BJ (cell line): ENCODE results near the gene DNER. TPM values are rescaled to one million over a fixed set of nuclear protein-coding genes. Genes with fewer than 3 reads are reported as not detected.

Experiments
- CTCF ChIA-PET: fragments of 350-600 bp; formaldehyde crosslinking; extraction: SDS; loops from one replicate; lab custom pipeline; 2021; ENCODE audit warnings: antibody characterized with exemption, inconsistent platforms; lab: Yijun Ruan, JAX
- POLR2A ChIA-PET: fragments of 300-600 bp; sonication (Branson Sonifier 250); formaldehyde crosslinking; extraction: SDS; loops from one replicate; lab custom pipeline; 2021; ENCODE audit warnings: antibody characterized with exemption; lab: Charles Lee
- DNase-seq: peaks from one replicate; pipeline ENCODE4 v3.0.0-alpha.2; 2011; ENCODE audit warnings: low read depth
- H3K27me3 ChIP-seq: 2 replicates; pipeline ENCODE4 v1.6.0; 2011; ENCODE audit warnings: low read length; ENCODE audit not compliant: control insufficient read depth, insufficient read depth
- H3K36me3 ChIP-seq: 2 replicates; pipeline ENCODE4 v1.5.1; 2011; ENCODE audit warnings: low read length; ENCODE audit not compliant: control insufficient read depth, insufficient read depth
- H3K4me3 ChIP-seq: 2 replicates; pipeline ENCODE4 v1.5.1; 2011; ENCODE audit warnings: low read depth, mild to moderate bottlenecking, control low read depth, low read length
- polyA plus RNA-seq: library from polyadenylated mRNA; depleted of rRNA; stranded (reverse); fragments of >200 nt; gene quantifications from 2 replicates; pipeline ENCODE4 v1.2.3, GENCODE V29; 2011
- TF ChIP-seq, protein P1 (sequence below): IDR thresholded peaks from 2 replicates; pipeline ENCODE4 v1.5.1; 2011; ENCODE audit warnings: low read depth, mild to moderate bottlenecking, control low read depth, inconsistent platforms, low read length, moderate library complexity; ENCODE audit not compliant: insufficient read depth

Gene DNER
- polyA plus RNA-seq, 1 experiment = 0.02 TPM

- POLR2A ChIA-PET = no interaction called here
- DNase-seq = no peak
- TF ChIP-seq, protein P1, sequence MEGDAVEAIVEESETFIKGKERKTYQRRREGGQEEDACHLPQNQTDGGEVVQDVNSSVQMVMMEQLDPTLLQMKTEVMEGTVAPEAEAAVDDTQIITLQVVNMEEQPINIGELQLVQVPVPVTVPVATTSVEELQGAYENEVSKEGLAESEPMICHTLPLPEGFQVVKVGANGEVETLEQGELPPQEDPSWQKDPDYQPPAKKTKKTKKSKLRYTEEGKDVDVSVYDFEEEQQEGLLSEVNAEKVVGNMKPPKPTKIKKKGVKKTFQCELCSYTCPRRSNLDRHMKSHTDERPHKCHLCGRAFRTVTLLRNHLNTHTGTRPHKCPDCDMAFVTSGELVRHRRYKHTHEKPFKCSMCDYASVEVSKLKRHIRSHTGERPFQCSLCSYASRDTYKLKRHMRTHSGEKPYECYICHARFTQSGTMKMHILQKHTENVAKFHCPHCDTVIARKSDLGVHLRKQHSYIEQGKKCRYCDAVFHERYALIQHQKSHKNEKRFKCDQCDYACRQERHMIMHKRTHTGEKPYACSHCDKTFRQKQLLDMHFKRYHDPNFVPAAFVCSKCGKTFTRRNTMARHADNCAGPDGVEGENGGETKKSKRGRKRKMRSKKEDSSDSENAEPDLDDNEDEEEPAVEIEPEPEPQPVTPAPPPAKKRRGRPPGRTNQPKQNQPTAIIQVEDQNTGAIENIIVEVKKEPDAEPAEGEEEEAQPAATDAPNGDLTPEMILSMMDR = no peak
- Histone ChIP-seq H3K4me3 (no peak overlapping the region), H3K27me3 (peaks cover 3% of the 10 kb centered on the region; the same call in 1 of the 2 replicates), H3K36me3 (no peaks in the 10 kb centered on the region)
- CTCF ChIA-PET = interaction anchor here (0.9 to 3.7 kb wide), 12 partner anchors 59 to 1696 kb away, joined by 3 to 68 read pairs (median 8); no protein-coding TSS in a partner anchor
Measured at GRCh38 chr2:229586012-229586411, 128.3 kb downstream of the DNER start.

- TF ChIP-seq, protein P1 = no peak
- no peak for DNase-seq
- H3K36me3 ChIP-seq = no peaks in the 10 kb centered on the region
- POLR2A ChIA-PET = no interaction called here
- CTCF ChIA-PET = interaction anchor here (1.1 to 1.6 kb wide), 2 partner anchors 127 to 151 kb away, joined by 3 to 8 read pairs; no protein-coding TSS in a partner anchor
- H3K27me3 ChIP-seq = no peaks in the 10 kb centered on the region
- H3K4me3 ChIP-seq = no peak overlapping the region
Measured at GRCh38 chr2:229582151-229582550, 132.2 kb downstream of the DNER start.

DNA sequence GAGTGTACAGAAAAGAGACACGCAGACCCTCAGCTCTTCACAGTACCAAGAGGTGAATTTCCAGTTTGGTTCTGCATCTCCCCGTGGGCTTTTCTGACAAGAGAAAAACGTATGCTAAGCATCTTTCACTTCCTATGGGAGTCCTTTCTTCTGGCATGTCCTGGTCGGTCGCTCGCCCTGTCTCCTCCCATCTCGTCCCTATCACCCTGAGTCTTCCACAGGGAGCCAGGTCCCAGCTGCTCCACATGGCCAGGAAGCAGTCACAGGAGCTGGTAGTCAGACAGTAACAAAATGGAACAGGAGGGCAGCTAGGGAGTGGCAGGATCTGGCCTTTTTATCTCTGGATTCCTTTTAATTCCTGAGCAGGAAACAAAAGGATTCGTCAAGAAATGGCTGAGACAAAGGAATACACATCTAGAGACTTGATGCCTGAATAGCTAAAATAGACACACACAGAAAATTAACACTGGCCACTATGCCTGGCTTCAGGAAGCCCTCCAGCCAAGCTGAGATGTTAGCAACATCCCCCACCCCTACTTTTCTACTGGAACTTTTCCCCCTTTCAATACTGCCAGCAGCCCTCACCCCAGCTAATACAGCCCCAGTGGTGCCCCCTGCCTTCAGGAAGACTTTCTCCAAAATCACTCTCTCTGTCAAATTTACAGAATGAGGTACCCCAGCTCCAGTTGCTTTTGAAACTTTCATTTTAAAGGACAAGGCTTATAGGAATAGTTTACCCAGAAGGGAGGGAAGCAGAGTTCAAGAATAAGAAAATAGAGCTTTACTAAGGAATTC is 136.1 kb downstream of the DNER start:
- TF ChIP-seq, protein P1 = no peak
- Histone ChIP-seq H3K36me3 (no peaks in the 10 kb centered on the region), H3K27me3 (no peaks in the 10 kb centered on the region), H3K4me3 (no peak overlapping the region)
- ChIA-PET POLR2A (no interaction called here), CTCF (interaction anchor here (0.5 to 3.6 kb wide), 5 partner anchors 9 to 897 kb away, joined by 3 to 16 read pairs (median 3); no protein-coding TSS in a partner anchor)
- no peak for DNase-seq

DNA sequence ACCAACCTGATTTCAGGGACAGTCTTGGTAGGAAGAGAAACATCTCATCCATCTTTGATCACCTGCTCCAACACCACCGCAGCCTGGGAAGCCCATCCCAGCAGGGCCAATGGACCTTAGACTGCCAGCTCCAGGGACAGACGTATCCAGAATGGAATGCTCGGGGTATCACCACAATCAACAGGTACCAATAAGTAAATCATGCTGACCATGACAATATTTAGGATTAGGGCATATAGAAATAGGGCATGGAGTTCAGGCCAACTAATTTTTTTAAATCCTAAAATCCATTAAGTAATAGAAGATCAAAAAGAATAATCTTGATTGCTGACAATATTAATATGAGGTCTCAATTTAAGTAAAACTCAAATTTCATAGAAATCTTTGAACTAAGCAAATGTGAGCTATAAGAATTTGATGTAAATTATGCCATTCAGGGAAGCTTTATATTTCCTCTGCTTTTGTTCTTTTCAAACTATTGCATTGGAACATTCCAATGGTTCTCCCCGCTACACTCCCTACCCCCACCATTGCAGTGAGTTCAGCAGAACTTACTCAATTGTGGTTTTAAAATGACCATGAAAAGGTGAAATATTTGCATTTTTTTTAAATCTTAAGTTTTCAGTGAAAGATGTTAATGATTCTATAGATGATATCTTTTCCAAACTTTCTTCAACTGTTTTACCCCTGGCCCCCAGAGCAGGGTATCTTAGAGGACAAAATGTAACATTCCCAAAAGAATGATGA is 138.6 kb downstream of the DNER start:
- Histone ChIP-seq H3K27me3 (no peaks in the 10 kb centered on the region), H3K4me3 (no peak overlapping the region), H3K36me3 (no peaks in the 10 kb centered on the region)
- TF ChIP-seq, protein P1 = no peak
- no peak for DNase-seq
- ChIA-PET CTCF (interaction anchor here (3.6 kb wide), 1 partner anchor 12 kb away, joined by 16 read pairs; no protein-coding TSS in a partner anchor), POLR2A (no interaction called here)
